Measurements from ENCODE around the gene NPR3. TPM values are rescaled to one million over a fixed set of nuclear protein-coding genes. Genes with fewer than 3 reads are reported as not detected.

NPR3 gene
- total and polyA plus RNA-seq, 2 of the 8 experiments (the other 6 are each of a cell fraction or from before 2014, with no cell fraction given) = not detected

DNA sequence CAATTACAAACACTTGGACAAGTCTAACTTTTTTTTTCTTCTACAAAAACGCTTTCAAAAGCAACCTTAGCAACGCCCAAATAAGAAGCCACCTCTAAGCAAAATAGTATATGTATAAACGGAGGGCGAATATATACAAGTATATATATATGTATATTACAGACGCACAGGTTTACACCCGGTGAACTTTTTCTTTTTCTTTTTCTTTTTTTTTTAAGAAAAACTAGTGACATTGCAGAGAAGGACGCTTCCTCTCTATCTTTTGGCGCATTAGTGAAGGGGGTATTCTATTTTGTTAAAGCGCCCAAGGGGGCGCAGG lies 200 bp downstream of the NPR3 start:
- peak overlapping the region in 3 of 4 experiments; percentile 7 to 55 (median 7); a peak in 5 of 8 replicates for H3K4me3 ChIP-seq (ENCODE audit: extremely low read depth in 1 of 4, insufficient read depth in 2 of 4, low read depth in 3 of 4, low read length in 4 of 4)
- POLR2A ChIA-PET (ENCODE audit: partially characterized antibody) = interaction anchor here (0.7 kb wide), 1 partner anchor 242 kb away, joined by 3 read pairs; no protein-coding TSS in a partner anchor
- H3K79me2 ChIP-seq (ENCODE audit: control insufficient read depth in 1 of 2, insufficient read depth in 2 of 2, low read length in 2 of 2) = no peaks in the 10 kb centered on the region
- no peak for TF ChIP-seq SP1 (IDR thresholded peaks at IDR 0.05; ENCODE audit: low read depth, low read length)
- TF ChIP-seq USF2 (IDR thresholded peaks at IDR 0.05; ENCODE audit: low read length) = no peak
- TF ChIP-seq SRF (IDR thresholded peaks at IDR 0.05; ENCODE audit: low read depth, low read length) = no peak
- no peak for TF ChIP-seq CHD1 (IDR thresholded peaks at IDR 0.05; ENCODE audit: low read depth, low read length)
- no peak for TF ChIP-seq RXRA (IDR thresholded peaks at IDR 0.05; ENCODE audit: insufficient read depth, low read depth, low read length)
- TF ChIP-seq HDAC2 (IDR thresholded peaks at IDR 0.05; ENCODE audit: borderline replicate concordance in 1 of 2, low read depth in 2 of 2, low read length in 2 of 2) = no peak
- no peak for TF ChIP-seq CREB1 (IDR thresholded peaks at IDR 0.05)
- no peak for TF ChIP-seq KDM4A (IDR thresholded peaks at IDR 0.05; ENCODE audit: low read depth, low read length, severe bottlenecking)
- no peak for TF ChIP-seq EP300 (IDR thresholded peaks at IDR 0.05; ENCODE audit: borderline replicate concordance in 1 of 2, low read depth in 2 of 2, low read length in 2 of 2)
- no peak for TF ChIP-seq CBX8 (IDR thresholded peaks at IDR 0.05; ENCODE audit: borderline replicate concordance, low read depth, low read length)
- TF ChIP-seq KDM5A (IDR thresholded peaks at IDR 0.05; ENCODE audit: low read length) = no peak
- no peak for TF ChIP-seq RFX5 (IDR thresholded peaks at IDR 0.05; ENCODE audit: borderline replicate concordance, low read depth, low read length)

More for the DNA sequence above, 200 bp downstream of the NPR3 start:
- H3K4me1 ChIP-seq (replicated peaks in 1 of 4; ENCODE audit: control insufficient read depth in 3 of 4, insufficient read depth in 4 of 4, low read length in 3 of 4) = peaks cover 0 to 27% (median 12%) of the 10 kb centered on the region in 4 experiments; a peak in 5 of 7 replicates
- H4K91ac ChIP-seq (replicated peaks; ENCODE audit: insufficient read length, low read length) = no peak overlapping the region
- H3K56ac ChIP-seq (replicated peaks; ENCODE audit: insufficient read length, low read depth, low read length) = no peak overlapping the region
- no peak overlapping the region for H3K23ac ChIP-seq (ENCODE audit: insufficient read length)
- H2BK5ac ChIP-seq (ENCODE audit: low read depth, low read length) = no peak overlapping the region
- H3K4ac ChIP-seq (replicated peaks; ENCODE audit: insufficient read length, low read depth, low read length) = no peak overlapping the region
- no peak overlapping the region for H2BK12ac ChIP-seq (ENCODE audit: low read depth, low read length)
- no peak overlapping the region for H3K18ac ChIP-seq (ENCODE audit: extremely low read depth, low read length)
- H3K14ac ChIP-seq (ENCODE audit: insufficient read length) = no peak overlapping the region
- no peak overlapping the region for H3K27ac ChIP-seq (ENCODE audit: low read depth, low read length)
- FAIRE-seq (no peak), DNase-seq (ENCODE audit: low read depth in 1 of 2, low spot score in 2 of 2) (no peak)
- H2AFZ ChIP-seq (ENCODE audit: low read length) = no peak overlapping the region
- no peak overlapping the region for H4K5ac ChIP-seq (ENCODE audit: insufficient read length, low read depth, low read length)
- H2AK5ac ChIP-seq (ENCODE audit: low read depth, low read length) = no peak overlapping the region
- H2BK20ac ChIP-seq (ENCODE audit: low read length) = no peak overlapping the region
- H3K23me2 ChIP-seq (ENCODE audit: low read depth, low read length) = peaks cover 23% of the 10 kb centered on the region
- H3K36me3 ChIP-seq (ENCODE audit: control insufficient read depth in 2 of 4, insufficient read depth in 4 of 4, low read length in 3 of 4) = peaks cover 0 to 5% (median 0%) of the 10 kb centered on the region in 4 experiments; a peak in 1 of 8 replicates
- no peaks in the 10 kb centered on the region for H3K79me1 ChIP-seq (ENCODE audit: low read depth, low read length)
- WGBS, 2 experiments (ENCODE audit: extremely low coverage in 1 of 2, insufficient coverage in 1 of 2, insufficient read length in 1 of 2, insufficient replicate concordance in 2 of 2, low coverage in 1 of 2, low lambda C conversion rate in 2 of 2, missing lambda C conversion rate in 1 of 2) = 4% methylated on average over 9 of the region's 10 CpGs; no CpG with 5 or more reads in 1 of the 2 experiments
- peak overlapping the region; percentile 84 to 95 for H3K4me2 ChIP-seq (ENCODE audit: insufficient read depth in 1 of 2, low read depth in 2 of 2, low read length in 2 of 2)
- H4K20me1 ChIP-seq (replicated peaks in 1 of 2; ENCODE audit: control insufficient read depth in 1 of 2, insufficient read depth in 2 of 2, low read length in 2 of 2) = peaks cover 4 to 12% of the 10 kb centered on the region in 2 experiments
- H2BK120ac ChIP-seq (replicated peaks; ENCODE audit: low read depth, low read length) = no peak overlapping the region
- H3K9me3 ChIP-seq (ENCODE audit: insufficient read depth in 2 of 2, low read depth in 1 of 2, low read length in 1 of 2) = no peaks in the 10 kb centered on the region
- no peak overlapping the region for H2BK15ac ChIP-seq (ENCODE audit: low read length)
- H4K8ac ChIP-seq (ENCODE audit: extremely low read depth, insufficient read depth, low read length) = no peak overlapping the region
- CTCF ChIA-PET (ENCODE audit: partially characterized antibody) = interaction anchor here (1.2 to 1.4 kb wide), 3 partner anchors 34 to 470 kb away, joined by 3 to 4 read pairs (median 3); no protein-coding TSS in a partner anchor
- H3K9ac ChIP-seq (replicated peaks in 1 of 4; ENCODE audit: extremely low read depth in 1 of 4, low read depth in 3 of 4, low read length in 3 of 4) = no peak overlapping the region
- peaks cover 49 to 75% (median 67%) of the 10 kb centered on the region in 4 experiments for H3K27me3 ChIP-seq (replicated peaks in 1 of 4; ENCODE audit: control insufficient read depth in 3 of 4, extremely low read depth in 1 of 4, insufficient read depth in 3 of 4, low read length in 3 of 4)

All from H1 (cell line).